NCI-H345 treated with DMSO at 0.1 percent for 48 hours (cell line): ENCODE data around the gene DQX1.
"Not testable (repeated sequence)": the region's sequence is repeated elsewhere in the genome, so short reads cannot be mapped to it uniquely, and the experiment has no call there.

Source experiments
- DNase-seq: peaks from one replicate; lab custom pipeline; 2025; ENCODE audit not compliant: unreplicated experiment; lab: John Stamatoyannopoulos, UW

The DQX1 gene, protein sequence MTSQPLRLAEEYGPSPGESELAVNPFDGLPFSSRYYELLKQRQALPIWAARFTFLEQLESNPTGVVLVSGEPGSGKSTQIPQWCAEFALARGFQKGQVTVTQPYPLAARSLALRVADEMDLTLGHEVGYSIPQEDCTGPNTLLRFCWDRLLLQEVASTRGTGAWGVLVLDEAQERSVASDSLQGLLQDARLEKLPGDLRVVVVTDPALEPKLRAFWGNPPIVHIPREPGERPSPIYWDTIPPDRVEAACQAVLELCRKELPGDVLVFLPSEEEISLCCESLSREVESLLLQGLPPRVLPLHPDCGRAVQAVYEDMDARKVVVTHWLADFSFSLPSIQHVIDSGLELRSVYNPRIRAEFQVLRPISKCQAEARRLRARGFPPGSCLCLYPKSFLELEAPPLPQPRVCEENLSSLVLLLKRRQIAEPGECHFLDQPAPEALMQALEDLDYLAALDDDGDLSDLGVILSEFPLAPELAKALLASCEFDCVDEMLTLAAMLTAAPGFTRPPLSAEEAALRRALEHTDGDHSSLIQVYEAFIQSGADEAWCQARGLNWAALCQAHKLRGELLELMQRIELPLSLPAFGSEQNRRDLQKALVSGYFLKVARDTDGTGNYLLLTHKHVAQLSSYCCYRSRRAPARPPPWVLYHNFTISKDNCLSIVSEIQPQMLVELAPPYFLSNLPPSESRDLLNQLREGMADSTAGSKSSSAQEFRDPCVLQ

DNA sequence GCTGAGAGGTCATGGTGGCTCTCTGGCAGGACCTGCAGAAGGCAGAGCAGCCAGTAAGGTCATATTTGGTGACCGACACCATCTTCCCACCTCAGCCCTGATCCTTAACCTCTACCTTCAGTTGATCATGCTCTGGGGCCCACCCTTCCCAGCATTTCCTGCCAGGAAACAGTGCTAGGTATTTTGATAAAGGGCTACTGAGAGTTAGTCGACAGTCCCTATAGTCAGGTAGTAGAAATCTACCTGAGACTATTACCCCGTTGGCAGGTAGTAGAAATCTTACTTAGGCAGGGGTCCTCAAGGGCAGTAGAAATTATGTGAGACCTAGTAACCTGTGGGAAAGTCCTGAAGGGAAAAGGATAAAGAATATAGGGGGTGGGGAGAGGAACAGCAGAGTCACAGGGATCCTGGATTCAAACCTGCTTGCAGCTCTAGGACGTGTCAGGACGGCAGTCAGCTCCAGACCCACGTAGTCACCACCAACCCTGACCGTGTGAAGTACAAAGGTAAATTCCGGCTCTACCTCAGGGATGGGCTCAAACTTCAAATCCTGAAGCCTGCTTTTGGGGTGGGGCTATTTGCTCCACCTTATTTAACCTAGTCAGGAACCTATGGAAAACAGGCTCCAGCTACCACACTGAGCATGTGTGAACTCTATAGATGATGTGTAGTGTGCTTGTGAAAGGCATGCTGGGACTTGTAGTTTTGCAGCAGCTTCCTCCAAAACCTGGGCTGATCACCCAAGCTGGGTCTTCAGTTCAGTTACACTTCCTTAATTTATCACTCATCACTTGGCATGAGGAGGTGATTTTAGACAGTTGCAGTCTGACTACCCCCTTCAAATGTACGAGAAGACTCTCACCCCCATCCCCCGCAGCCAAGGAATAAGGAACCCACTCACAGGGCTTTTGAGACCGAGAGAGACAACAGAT, at the start of gene DQX1:
TSS of gene DQX1 (minus strand) at position 515 of the 932 bp plus-strand sequence. CDS start at position 13, 502 bp downstream.
- DNase-seq, result no peak

DNA sequence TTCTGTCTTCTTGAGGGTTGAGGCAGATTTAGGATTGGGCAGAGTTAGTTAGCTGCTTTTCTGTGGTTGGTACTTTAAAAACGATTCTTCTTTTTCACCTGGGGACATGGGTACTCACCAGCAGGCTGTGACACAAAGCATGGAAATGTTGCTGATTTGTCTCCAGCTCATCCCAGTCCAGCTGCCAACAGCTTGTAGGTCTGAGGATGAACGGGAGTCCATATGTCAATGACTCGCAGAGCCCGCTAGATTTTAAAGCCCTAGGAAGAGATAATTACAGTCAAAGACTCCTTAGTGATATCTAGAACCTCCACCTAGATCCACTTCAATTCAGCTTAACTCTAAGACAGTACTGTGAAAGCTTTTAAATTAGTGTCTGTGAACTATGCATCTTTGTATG, 49.3 kb upstream of the DQX1 start:
- DNase-seq, result no peak

GRCh38 chr2:74573747-74574562, 47.9 kb upstream of the DQX1 start:
- no peak for DNase-seq

GRCh38 chr2:74572178-74572925, 46.3 kb upstream of the DQX1 start:
- DNase-seq, result no peak

GRCh38 chr2:74571058-74571457, 45.0 kb upstream of the DQX1 start:
- DNase-seq, result no peak

DNA sequence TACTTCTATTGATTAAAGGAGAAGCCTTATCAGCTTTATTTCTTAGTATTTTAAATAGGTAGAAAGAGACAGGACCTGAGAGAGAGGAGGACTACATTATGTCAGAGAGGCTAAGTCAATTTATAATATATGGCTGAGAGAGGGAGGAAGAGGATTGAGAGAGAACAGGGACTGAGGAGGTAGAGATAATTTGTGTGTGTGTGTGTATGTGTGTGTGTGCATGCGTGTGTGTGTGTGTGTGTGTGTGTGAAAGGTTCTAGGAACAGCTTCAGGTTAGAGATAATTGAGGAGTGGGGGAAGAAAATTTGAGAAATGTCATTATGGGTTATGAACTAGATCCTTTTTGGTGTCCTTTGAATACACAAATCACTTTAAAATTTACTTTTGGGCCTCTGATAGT, 43.7 kb upstream of the DQX1 start:
- DNase-seq, result no peak

- no peak for DNase-seq
These were observed 41.9 kb upstream of the DQX1 start for GRCh38 chr2:74567881-74568280.

DNA sequence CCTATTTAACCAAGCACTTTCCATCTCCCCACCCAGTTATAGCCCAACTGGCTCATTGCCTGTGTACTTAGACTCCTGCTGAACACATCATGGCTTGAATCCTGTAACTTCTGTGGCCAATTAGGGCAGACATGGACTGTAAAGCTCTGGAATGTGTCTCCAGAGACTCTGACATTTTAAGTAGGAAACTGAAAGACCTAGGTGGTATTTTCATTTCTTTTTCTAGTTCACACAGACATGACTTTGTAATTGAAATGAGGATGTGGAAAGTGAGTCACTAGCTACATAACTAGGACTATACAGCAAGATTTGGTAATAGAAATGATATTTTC, 40.7 kb upstream of the DQX1 start:
- no peak for DNase-seq

- DNase-seq, result no peak
These were observed 40.2 kb upstream of the DQX1 start for GRCh38 chr2:74566076-74566753.

DNA sequence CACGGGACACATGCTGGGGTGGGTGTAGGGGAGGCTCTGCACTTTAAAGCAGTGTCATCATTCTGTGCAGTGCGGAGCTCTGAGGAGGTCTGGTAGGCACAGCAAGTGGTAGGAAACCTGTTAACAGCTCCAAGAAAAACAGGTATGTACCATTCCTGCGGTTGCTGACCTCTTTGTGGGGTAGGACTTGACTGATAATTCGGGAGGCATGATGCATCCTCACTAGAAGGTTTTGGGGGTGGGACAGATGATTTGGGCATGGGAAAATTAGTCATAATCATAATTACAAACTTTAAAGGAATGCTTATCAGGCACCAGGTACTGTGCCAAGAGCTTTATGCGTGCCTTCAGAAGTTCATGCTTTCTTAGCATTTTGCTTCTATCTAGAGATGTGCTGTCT, 38.2 kb upstream of the DQX1 start:
- no peak for DNase-seq

GRCh38 chr2:74562126-74562775, 36.2 kb upstream of the DQX1 start:
- no peak for DNase-seq

- DNase-seq, result not testable (repeated sequence)
These were observed 35.0 kb upstream of the DQX1 start for GRCh38 chr2:74561022-74561421.

GRCh38 chr2:74560591-74560990, 34.6 kb upstream of the DQX1 start:
- no peak for DNase-seq

GRCh38 chr2:74559912-74560311, 33.9 kb upstream of the DQX1 start:
- no peak for DNase-seq

- no peak for DNase-seq
These were observed 32.5 kb upstream of the DQX1 start for GRCh38 chr2:74558284-74559230.

DNA sequence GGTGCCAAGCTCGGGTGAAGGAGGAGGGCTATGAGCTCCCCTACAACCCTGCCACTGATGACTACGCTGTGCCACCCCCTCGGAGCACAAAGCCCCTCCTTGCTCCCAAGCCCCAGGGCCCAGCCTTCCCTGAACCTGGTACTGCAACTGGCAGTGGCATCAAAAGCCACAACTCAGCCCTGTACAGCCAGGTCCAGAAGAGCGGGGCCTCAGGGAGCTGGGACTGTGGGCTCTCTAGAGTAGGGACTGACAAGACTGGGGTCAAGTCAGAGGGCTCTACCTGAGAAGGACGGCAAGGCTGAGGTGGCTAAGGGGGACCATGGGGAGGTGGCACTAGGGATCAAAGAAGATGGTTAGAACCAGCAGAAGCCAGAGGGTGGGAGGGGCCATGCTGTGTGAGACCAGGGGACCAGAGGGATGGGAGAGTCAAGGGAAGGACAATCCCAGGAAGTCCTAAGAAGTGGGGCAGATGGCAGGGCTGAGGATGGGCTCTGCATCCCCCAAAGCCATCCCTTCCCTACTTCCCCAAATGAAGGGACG, 30.9 kb upstream of the DQX1 start:
- DNase-seq, result no peak

DNA sequence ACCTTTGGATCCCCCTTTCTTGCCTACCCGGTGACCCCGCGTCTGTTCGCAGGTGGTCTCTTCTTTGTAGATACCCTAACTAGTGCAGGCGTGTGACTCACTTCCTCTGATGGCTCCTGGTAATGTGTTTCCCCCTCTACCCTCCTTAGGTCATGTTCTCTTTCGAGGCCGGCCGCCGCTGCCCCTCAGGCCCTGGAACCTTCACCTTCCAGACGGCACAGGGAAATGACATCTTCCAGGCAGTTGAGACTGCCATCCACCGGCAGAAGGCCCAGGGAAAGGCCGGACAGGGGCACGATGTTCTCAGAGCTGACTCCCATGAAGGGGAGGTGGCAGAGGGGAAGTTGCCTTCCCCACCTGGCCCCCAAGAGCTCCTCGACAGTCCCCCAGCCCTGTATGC, 30.1 kb upstream of the DQX1 start:
- DNase-seq, result no peak
